Astrocyte (in vitro differentiated cells and primary cell): Measurements from ENCODE around the gene IGFBPL1. TPM values are rescaled to one million over a fixed set of nuclear protein-coding genes. Genes with fewer than 3 reads are reported as not detected.
"Not testable (repeated sequence)": the region's sequence is repeated elsewhere in the genome, so short reads cannot be mapped to it uniquely, and the experiment has no call there.

Source experiments
- DNase-seq: peaks from one replicate; pipeline ENCODE4 v3.0.0-alpha.2; 2010; ENCODE audit warnings: low read depth
- FAIRE-seq: peaks from 2 replicates; lab custom pipeline; 2011; peaks lifted over from hg19 to GRCh38; lab: Jason Lieb, UNC
- H2AFZ ChIP-seq: 2 replicates; pipeline ENCODE4 v1.6.0; 2012; ENCODE audit warnings: low read depth, low read length, inconsistent platforms
- H3K27ac ChIP-seq: 2 replicates; pipeline ENCODE4 v1.5.1; 2011; ENCODE audit warnings: low read depth, low read length, inconsistent platforms
- H3K27me3 ChIP-seq: 2 replicates; pipeline ENCODE4 v1.6.0; 2011; ENCODE audit warnings: low read length, inconsistent platforms; ENCODE audit not compliant: insufficient read depth
- H3K36me3 ChIP-seq: 2 replicates; pipeline ENCODE4 v1.5.1; 2011; ENCODE audit warnings: low read length, inconsistent platforms; ENCODE audit not compliant: insufficient read depth
- H3K4me1 ChIP-seq: 2 replicates; pipeline ENCODE4 v1.5.1; 2011; ENCODE audit warnings: low read length, inconsistent platforms; ENCODE audit not compliant: insufficient read depth
- H3K4me2 ChIP-seq: 2 replicates; pipeline ENCODE4 v1.6.0; 2012; ENCODE audit warnings: low read length, inconsistent platforms
- H3K4me3 ChIP-seq: 2 replicates; pipeline ENCODE4 v1.5.1; 2011; ENCODE audit warnings: low read depth, mild to moderate bottlenecking, low read length, inconsistent platforms; ENCODE audit not compliant: insufficient read depth
- H3K79me2 ChIP-seq: 2 replicates; pipeline ENCODE4 v1.6.0; 2012; ENCODE audit warnings: mild to moderate bottlenecking, low read length, inconsistent platforms; ENCODE audit not compliant: insufficient read depth
- H3K9ac ChIP-seq: 2 replicates; pipeline ENCODE4 v1.6.0; 2012; ENCODE audit warnings: mild to moderate bottlenecking, low read length, inconsistent platforms
- H3K9me3 ChIP-seq: 2 replicates; pipeline ENCODE4 v1.5.1; 2012; ENCODE audit warnings: low read depth, mild to moderate bottlenecking, low read length, inconsistent platforms; ENCODE audit not compliant: insufficient read depth
- H4K20me1 ChIP-seq: 2 replicates; pipeline ENCODE4 v1.6.0; 2012; ENCODE audit warnings: low read length, inconsistent platforms; ENCODE audit not compliant: insufficient read depth
- H3K27ac Mint-ChIP-seq: one replicate; pipeline ENCODE4 v1.8.0; 2021; ENCODE audit warnings: mild to moderate bottlenecking, mixed read lengths; ENCODE audit not compliant: unreplicated experiment
- H3K27me3 Mint-ChIP-seq: one replicate; pipeline ENCODE4 v1.8.0; 2021; ENCODE audit warnings: low read depth, mixed read lengths; ENCODE audit not compliant: unreplicated experiment
- H3K36me3 Mint-ChIP-seq: one replicate; pipeline ENCODE4 v1.8.0; 2021; ENCODE audit warnings: low read depth, mixed read lengths; ENCODE audit not compliant: unreplicated experiment
- H3K4me1 Mint-ChIP-seq: one replicate; pipeline ENCODE4 v1.8.0; 2021; ENCODE audit warnings: low read depth, mixed read lengths; ENCODE audit not compliant: unreplicated experiment
- H3K4me3 Mint-ChIP-seq: one replicate; pipeline ENCODE4 v1.8.0; 2021; ENCODE audit warnings: mild to moderate bottlenecking, moderate library complexity, mixed read lengths; ENCODE audit not compliant: unreplicated experiment
- H3K9me3 Mint-ChIP-seq: one replicate; pipeline ENCODE4 v1.8.0; 2021; ENCODE audit warnings: mild to moderate bottlenecking, mixed read lengths; ENCODE audit not compliant: unreplicated experiment
- EZH2 ChIP-seq: IDR thresholded peaks from 2 replicates; pipeline ENCODE4 v1.6.1; 2012; ENCODE audit warnings: mild to moderate bottlenecking, low read length, inconsistent platforms; ENCODE audit not compliant: insufficient read depth
- total RNA-seq: library from RNA; stranded (reverse); gene quantifications from 2 replicates; pipeline ENCODE4 v1.2.1, GENCODE V29; 2021
- TF ChIP-seq, protein P1 (sequence below): IDR thresholded peaks from 2 replicates; pipeline ENCODE4 v1.5.1; 2011; ENCODE audit warnings: low read depth, mild to moderate bottlenecking, inconsistent platforms, low read length, moderate library complexity; ENCODE audit not compliant: insufficient read depth

Gene IGFBPL1
- total RNA-seq, 1 donor from 2014 or later: 11.0 TPM

DNA sequence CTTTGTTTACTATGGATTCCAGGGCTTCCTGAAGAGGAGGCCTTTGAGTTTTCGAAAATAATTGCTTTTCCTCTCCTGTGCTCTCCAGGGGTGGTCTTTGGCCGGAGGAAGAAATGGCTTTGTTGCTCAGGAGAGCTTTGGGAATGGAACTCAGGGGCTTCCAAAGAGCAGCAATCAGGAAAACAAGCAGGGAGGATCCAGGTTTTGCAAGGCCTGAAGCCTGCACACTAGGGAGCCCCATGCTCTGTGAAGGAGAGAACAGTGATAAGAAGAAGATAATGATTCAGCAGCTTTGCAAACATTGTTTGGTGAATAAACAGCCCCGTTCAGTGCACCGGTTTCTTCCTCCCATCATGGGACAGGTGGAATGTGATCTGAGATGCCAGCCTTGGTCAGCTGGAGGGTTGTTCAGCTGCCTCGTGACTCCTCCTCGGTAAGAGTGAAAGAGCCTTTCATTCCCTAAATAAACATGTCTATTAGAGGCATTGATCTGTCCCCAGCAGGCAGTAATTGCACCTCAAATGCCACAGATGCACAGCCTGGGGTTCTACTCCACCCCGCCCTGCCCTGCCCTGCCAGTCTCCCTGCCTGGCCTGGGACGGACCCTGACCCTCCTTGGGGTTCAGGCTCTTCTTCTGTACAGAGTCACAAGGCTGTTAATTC is 43.3 kb downstream of the IGFBPL1 start:
- Histone ChIP-seq H3K9ac (no peak overlapping the region), H3K4me2 (no peak overlapping the region), H4K20me1 (no peaks in the 10 kb centered on the region), H2AFZ (peak overlapping the region; percentile 14), H3K4me1 (peaks cover 11% of the 10 kb centered on the region), H3K36me3 (no peaks in the 10 kb centered on the region), H3K4me3 (no peak overlapping the region), H3K9me3 (peaks cover 5% of the 10 kb centered on the region), H3K27me3 (no peaks in the 10 kb centered on the region), H3K27ac (no peak overlapping the region), H3K79me2 (no peaks in the 10 kb centered on the region)
- DNase-seq (peak; percentile 7), FAIRE-seq (no peak)
- Mint-ChIP-seq H3K36me3 (peaks cover 2% of the 10 kb centered on the region), H3K27ac (peak overlapping the region; percentile 83), H3K9me3 (peaks cover 7% of the 10 kb centered on the region), H3K4me1 (peaks cover 31% of the 10 kb centered on the region), H3K4me3 (no peak overlapping the region), H3K27me3 (peaks cover 3% of the 10 kb centered on the region)
- TF ChIP-seq EZH2: no peak
- TF ChIP-seq, protein P1, sequence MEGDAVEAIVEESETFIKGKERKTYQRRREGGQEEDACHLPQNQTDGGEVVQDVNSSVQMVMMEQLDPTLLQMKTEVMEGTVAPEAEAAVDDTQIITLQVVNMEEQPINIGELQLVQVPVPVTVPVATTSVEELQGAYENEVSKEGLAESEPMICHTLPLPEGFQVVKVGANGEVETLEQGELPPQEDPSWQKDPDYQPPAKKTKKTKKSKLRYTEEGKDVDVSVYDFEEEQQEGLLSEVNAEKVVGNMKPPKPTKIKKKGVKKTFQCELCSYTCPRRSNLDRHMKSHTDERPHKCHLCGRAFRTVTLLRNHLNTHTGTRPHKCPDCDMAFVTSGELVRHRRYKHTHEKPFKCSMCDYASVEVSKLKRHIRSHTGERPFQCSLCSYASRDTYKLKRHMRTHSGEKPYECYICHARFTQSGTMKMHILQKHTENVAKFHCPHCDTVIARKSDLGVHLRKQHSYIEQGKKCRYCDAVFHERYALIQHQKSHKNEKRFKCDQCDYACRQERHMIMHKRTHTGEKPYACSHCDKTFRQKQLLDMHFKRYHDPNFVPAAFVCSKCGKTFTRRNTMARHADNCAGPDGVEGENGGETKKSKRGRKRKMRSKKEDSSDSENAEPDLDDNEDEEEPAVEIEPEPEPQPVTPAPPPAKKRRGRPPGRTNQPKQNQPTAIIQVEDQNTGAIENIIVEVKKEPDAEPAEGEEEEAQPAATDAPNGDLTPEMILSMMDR: no peak

DNA sequence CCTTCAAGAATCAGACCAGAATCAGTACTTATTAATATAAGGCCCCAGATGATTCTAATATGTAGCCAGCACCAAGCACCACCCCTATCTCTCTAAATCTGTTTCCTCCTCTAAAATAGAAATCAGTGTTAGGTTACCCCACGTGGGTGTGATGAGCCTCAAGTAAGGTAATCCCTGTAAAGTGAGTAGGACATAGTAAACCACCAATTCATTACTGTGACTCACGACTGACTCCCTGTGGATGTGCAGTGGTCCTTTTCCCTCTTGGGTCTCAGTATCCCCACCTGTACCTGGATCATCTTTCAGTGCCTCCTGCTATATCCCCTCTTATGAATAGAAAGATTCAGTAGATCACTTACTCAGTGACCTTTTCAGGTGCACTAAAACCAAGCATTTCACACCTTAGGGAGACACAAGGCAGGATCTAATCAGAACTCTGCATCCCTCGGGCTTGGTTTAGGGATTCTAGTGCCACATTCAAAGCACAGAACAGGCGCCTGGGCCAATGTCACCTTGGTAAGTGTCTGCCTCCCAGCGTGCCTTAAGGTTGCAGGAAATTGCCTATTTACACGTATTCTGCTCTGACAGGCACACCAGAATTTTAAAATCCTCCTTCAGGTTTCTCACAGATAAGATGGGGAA is 43.9 kb downstream of the IGFBPL1 start:
- peak overlapping the region; percentile 83 for H3K27ac Mint-ChIP-seq
- H3K36me3 ChIP-seq: no peaks in the 10 kb centered on the region
- TF ChIP-seq, protein P1: no peak
- no peak for TF ChIP-seq EZH2
- peaks cover 28% of the 10 kb centered on the region for H3K4me1 Mint-ChIP-seq
- no peak overlapping the region for H3K4me3 ChIP-seq
- H3K36me3 Mint-ChIP-seq: peaks cover 2% of the 10 kb centered on the region
- H3K4me1 ChIP-seq: peaks cover 11% of the 10 kb centered on the region
- H2AFZ ChIP-seq: no peak overlapping the region
- no peak for FAIRE-seq
- no peak overlapping the region for H3K4me3 Mint-ChIP-seq
- H4K20me1 ChIP-seq: no peaks in the 10 kb centered on the region
- H3K27me3 ChIP-seq: no peaks in the 10 kb centered on the region
- no peak overlapping the region for H3K27ac ChIP-seq
- H3K79me2 ChIP-seq: no peaks in the 10 kb centered on the region
- H3K27me3 Mint-ChIP-seq: peaks cover 5% of the 10 kb centered on the region
- peaks cover 7% of the 10 kb centered on the region for H3K9me3 Mint-ChIP-seq
- peaks cover 5% of the 10 kb centered on the region for H3K9me3 ChIP-seq
- H3K4me2 ChIP-seq: no peak overlapping the region
- DNase-seq: peak; percentile 26
- no peak overlapping the region for H3K9ac ChIP-seq

DNA sequence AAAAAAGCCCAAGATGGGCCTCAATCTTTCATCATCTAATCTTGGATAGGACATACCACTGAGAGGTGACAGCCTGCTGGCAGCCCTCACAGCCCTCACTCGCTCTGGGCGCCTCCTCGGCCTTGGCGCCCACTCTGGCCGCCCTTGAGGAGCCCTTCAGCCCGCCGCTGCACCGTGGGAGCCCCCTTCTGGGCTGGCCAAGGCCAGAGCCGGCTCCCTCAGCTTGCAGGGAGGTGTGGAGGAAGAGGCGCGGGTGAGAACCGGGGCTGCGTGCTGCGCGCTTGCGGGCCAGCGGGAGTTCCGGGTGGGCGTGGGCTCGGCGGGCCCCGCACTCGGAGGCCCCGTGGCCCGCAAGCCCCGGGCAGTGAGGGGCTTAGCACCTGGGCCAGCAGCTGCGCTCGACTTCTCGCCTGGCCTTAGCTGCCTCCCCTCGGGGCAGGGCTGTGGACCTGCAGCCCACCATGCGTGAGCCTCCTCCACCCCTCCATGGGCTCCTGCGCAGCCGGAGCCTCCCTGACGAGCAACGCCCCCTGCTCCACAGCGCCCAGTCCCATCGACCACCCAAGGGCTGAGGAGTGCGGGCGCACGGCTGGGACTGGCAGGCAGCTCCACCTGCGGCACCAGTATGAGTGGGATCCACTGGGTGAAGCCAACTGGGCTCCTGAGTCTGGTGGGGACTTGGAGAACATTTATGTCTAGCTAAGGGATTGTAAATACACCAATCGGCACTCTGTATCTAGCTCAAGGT is 46.7 kb downstream of the IGFBPL1 start:
- H3K4me3 Mint-ChIP-seq, H3K27ac Mint-ChIP-seq, H3K79me2 ChIP-seq, H3K4me1 ChIP-seq, H3K27ac ChIP-seq, H2AFZ ChIP-seq, FAIRE-seq, H3K36me3 Mint-ChIP-seq, H3K36me3 ChIP-seq, H4K20me1 ChIP-seq, H3K27me3 ChIP-seq, DNase-seq, H3K9ac ChIP-seq, H3K9me3 ChIP-seq, H3K4me3 ChIP-seq, H3K9me3 Mint-ChIP-seq, H3K4me2 ChIP-seq: not testable (repeated sequence)
- Mint-ChIP-seq H3K4me1 (peaks cover 24% of the 10 kb centered on the region), H3K27me3 (peaks cover 11% of the 10 kb centered on the region)
